A549 (cell line): Measurements from ENCODE around the gene KRT13.

Experiments
- BHLHE40 ChIP-seq: IDR thresholded peaks from 2 replicates; pipeline ENCODE4 v1.6.1; 2012; ENCODE audit warnings: low read depth, low read length, inconsistent platforms
- HEYL ChIP-seq: fragments of 250-450 bp; sonication (Bioruptor Pico); IDR thresholded peaks from 2 replicates; pipeline ENCODE4 v1.8.0; 2021; ENCODE audit warnings: mild to moderate bottlenecking, moderate library complexity
- MAZ ChIP-seq: fragments of 150-350 bp; IDR thresholded peaks from 2 replicates; pipeline ENCODE4 v1.6.1; 2014; ENCODE audit warnings: antibody characterized with exemption, low read depth, low read length, borderline replicate concordance
- POLR2A ChIP-seq: IDR thresholded peaks from 2 replicates; pipeline ENCODE4 v1.6.1; 2012; ENCODE audit warnings: mild to moderate bottlenecking, low read length
- ZFP36 ChIP-seq: fragments of 450-650 bp; IDR thresholded peaks from 2 replicates; pipeline ENCODE4 v1.6.1; 2014; ENCODE audit warnings: borderline replicate concordance; ENCODE audit not compliant: partially characterized antibody
- TF ChIP-seq, protein P1 (sequence below): fragments of >200 bp; sonication (Bioruptor Twin); formaldehyde crosslinking; IDR thresholded peaks from 3 replicates; pipeline ENCODE4 v1.5.1; 2016

DNA sequence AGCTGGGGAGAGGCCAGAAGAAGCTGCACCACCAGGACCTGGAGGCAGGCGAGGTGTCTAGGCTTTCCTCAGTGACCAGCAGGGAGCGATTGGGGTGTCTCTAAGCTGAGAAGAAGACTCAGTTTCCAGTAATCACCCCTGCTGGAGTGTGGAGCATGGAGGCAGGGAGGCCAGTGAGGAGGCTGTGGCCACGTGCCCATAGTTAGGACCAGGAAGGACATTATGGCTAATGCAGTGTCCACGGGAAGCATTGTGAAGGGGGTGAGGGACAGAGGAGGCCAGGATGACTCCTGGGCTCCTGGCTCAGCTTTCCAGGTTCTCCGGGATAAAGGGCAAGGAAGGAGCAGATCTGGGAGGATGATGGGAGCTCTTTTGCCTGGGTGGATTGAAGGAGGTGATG, 5.7 kb downstream of the KRT13 start:
- TF ChIP-seq POLR2A (no peak), HEYL (CRISPR knock-in tag) (no peak), ZFP36 (no peak), MAZ (no peak), BHLHE40 (no peak)
- TF ChIP-seq, protein P1, sequence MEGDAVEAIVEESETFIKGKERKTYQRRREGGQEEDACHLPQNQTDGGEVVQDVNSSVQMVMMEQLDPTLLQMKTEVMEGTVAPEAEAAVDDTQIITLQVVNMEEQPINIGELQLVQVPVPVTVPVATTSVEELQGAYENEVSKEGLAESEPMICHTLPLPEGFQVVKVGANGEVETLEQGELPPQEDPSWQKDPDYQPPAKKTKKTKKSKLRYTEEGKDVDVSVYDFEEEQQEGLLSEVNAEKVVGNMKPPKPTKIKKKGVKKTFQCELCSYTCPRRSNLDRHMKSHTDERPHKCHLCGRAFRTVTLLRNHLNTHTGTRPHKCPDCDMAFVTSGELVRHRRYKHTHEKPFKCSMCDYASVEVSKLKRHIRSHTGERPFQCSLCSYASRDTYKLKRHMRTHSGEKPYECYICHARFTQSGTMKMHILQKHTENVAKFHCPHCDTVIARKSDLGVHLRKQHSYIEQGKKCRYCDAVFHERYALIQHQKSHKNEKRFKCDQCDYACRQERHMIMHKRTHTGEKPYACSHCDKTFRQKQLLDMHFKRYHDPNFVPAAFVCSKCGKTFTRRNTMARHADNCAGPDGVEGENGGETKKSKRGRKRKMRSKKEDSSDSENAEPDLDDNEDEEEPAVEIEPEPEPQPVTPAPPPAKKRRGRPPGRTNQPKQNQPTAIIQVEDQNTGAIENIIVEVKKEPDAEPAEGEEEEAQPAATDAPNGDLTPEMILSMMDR, result no peak
